ENCODE data around the gene MRPL44.
"Not testable (repeated sequence)": the region's sequence is repeated elsewhere in the genome, so short reads cannot be mapped to it uniquely, and the experiment has no call there.

Gene MRPL44

GRCh38 chr2:223971731-223972130, 14.5 kb downstream of the MRPL44 start:
- no peak for DNase-seq (ENCODE audit: low spot score)

GRCh38 chr2:223972656-223973102, 15.4 kb downstream of the MRPL44 start:
- no peak for DNase-seq (ENCODE audit: low spot score)

- no peak for DNase-seq (ENCODE audit: low spot score)
Observed at GRCh38 chr2:223973606-223974005, 16.3 kb downstream of the MRPL44 start.

GRCh38 chr2:223976635-223977226, 19.5 kb downstream of the MRPL44 start:
- DNase-seq (ENCODE audit: low spot score) = no peak

GRCh38 chr2:223978451-223978850, 21.2 kb downstream of the MRPL44 start:
- no peak for DNase-seq (ENCODE audit: low spot score)

GRCh38 chr2:223979730-223980396, 22.6 kb downstream of the MRPL44 start:
- no peak for DNase-seq (ENCODE audit: low spot score)

GRCh38 chr2:223980397-223980735, 23.1 kb downstream of the MRPL44 start:
- DNase-seq (ENCODE audit: low spot score) = no peak

- no peak for DNase-seq (ENCODE audit: low spot score)
Observed at GRCh38 chr2:223980803-223981202, 23.5 kb downstream of the MRPL44 start.

- DNase-seq (ENCODE audit: low spot score) = no peak
Observed at GRCh38 chr2:223981241-223981640, 24.0 kb downstream of the MRPL44 start.

GRCh38 chr2:223989206-223989855, 32.1 kb downstream of the MRPL44 start:
- peak; percentile 28 for DNase-seq (ENCODE audit: low spot score)

GRCh38 chr2:223989856-223990232, 32.6 kb downstream of the MRPL44 start:
- DNase-seq (ENCODE audit: low spot score) = no peak

- no peak for DNase-seq (ENCODE audit: low spot score)
Observed at GRCh38 chr2:223991611-223992010, 34.3 kb downstream of the MRPL44 start.

- peak; percentile 64 for DNase-seq (ENCODE audit: low spot score)
Observed at GRCh38 chr2:223993634-223994232, 36.5 kb downstream of the MRPL44 start.

GRCh38 chr2:223994562-223995162, 37.4 kb downstream of the MRPL44 start:
- DNase-seq (ENCODE audit: low spot score) = no peak

GRCh38 chr2:223995569-223995968, 38.3 kb downstream of the MRPL44 start:
- DNase-seq (ENCODE audit: low spot score) = no peak

- DNase-seq (ENCODE audit: low spot score) = no peak
Observed at GRCh38 chr2:223996391-223996790, 39.1 kb downstream of the MRPL44 start.

- no peak for DNase-seq (ENCODE audit: low spot score)
Observed at GRCh38 chr2:223997938-223998337, 40.7 kb downstream of the MRPL44 start.

- no peak for DNase-seq (ENCODE audit: low spot score)
Observed at GRCh38 chr2:223998948-223999347, 41.7 kb downstream of the MRPL44 start.

GRCh38 chr2:223999862-224000261, 42.6 kb downstream of the MRPL44 start:
- DNase-seq (ENCODE audit: low spot score) = no peak

GRCh38 chr2:224000662-224001061, 43.4 kb downstream of the MRPL44 start:
- DNase-seq (ENCODE audit: low spot score) = not testable (repeated sequence)

- DNase-seq (ENCODE audit: low spot score) = no peak
Observed at GRCh38 chr2:224004105-224004695, 46.9 kb downstream of the MRPL44 start.

- peak; percentile 67 for DNase-seq (ENCODE audit: low spot score)
Observed at GRCh38 chr2:224008702-224009261, 51.5 kb downstream of the MRPL44 start.
